Endothelial cell of hepatic sinusoid (primary cell): ENCODE data around the gene XCL2.
"Not testable (repeated sequence)": the region's sequence is repeated elsewhere in the genome, so short reads cannot be mapped to it uniquely, and the experiment has no call there.

Source experiments
- in situ Hi-C: cut with HindIII; loops from 2 replicates; pipeline ENCODE4 v1.10.0; 2017; ENCODE audit warnings: low sequenced_read_pairs

XCL2 gene

GRCh38 chr1:168560370-168560769 lies 16.6 kb upstream of the XCL2 start:
- in situ Hi-C loops: no loop called here

- in situ Hi-C loops: loop anchor here (5.0 kb wide), 1 partner anchor 76 kb away; no protein-coding TSS in a partner anchor
Observed at GRCh38 chr1:168556647-168557046, 12.8 kb upstream of the XCL2 start.

GRCh38 chr1:168555508-168556046 lies 11.8 kb upstream of the XCL2 start:
- in situ Hi-C loops: loop anchor here (5.0 kb wide), 1 partner anchor 77 kb away; no protein-coding TSS in a partner anchor

GRCh38 chr1:168554603-168555483 lies 11.0 kb upstream of the XCL2 start:
- in situ Hi-C loops: loop anchor here (5.0 kb wide), 1 partner anchor 77 kb away; no protein-coding TSS in a partner anchor

- in situ Hi-C loops: no loop called here
Observed at GRCh38 chr1:168553680-168554553, 10.1 kb upstream of the XCL2 start.

- in situ Hi-C loops: no loop called here
Observed at GRCh38 chr1:168552961-168553360, 9.2 kb upstream of the XCL2 start.

GRCh38 chr1:168551688-168552087 lies 7.9 kb upstream of the XCL2 start:
- in situ Hi-C loops: no loop called here

GRCh38 chr1:168550971-168551370 lies 7.2 kb upstream of the XCL2 start:
- in situ Hi-C loops: no loop called here

GRCh38 chr1:168546553-168546895 lies 2.7 kb upstream of the XCL2 start:
- in situ Hi-C loops: not testable (repeated sequence)

- in situ Hi-C loops: not testable (repeated sequence)
Observed at GRCh38 chr1:168545678-168546552, 2.1 kb upstream of the XCL2 start.

GRCh38 chr1:168542978-168543377 lies 819 bp downstream of the XCL2 start:
- in situ Hi-C loops: not testable (repeated sequence)

- in situ Hi-C loops: not testable (repeated sequence)
Observed at GRCh38 chr1:168540798-168541197, 3.0 kb downstream of the XCL2 start.

- in situ Hi-C loops: no loop called here
Observed at GRCh38 chr1:168535536-168535935, 8.3 kb downstream of the XCL2 start.

- in situ Hi-C loops: no loop called here
Observed at GRCh38 chr1:168531615-168532345, 12.0 kb downstream of the XCL2 start.

- in situ Hi-C loops: no loop called here
Observed at GRCh38 chr1:168529518-168529917, 14.3 kb downstream of the XCL2 start.

- in situ Hi-C loops: no loop called here
Observed at GRCh38 chr1:168521401-168522000, 22.3 kb downstream of the XCL2 start.

- in situ Hi-C loops: no loop called here
Observed at GRCh38 chr1:168520832-168521231, 23.0 kb downstream of the XCL2 start.

- in situ Hi-C loops: no loop called here
Observed at GRCh38 chr1:168520052-168520751, 23.6 kb downstream of the XCL2 start.

GRCh38 chr1:168518813-168519212 lies 25.0 kb downstream of the XCL2 start:
- in situ Hi-C loops: no loop called here
